Measurements from ENCODE around the gene CCDC182.

DNA sequence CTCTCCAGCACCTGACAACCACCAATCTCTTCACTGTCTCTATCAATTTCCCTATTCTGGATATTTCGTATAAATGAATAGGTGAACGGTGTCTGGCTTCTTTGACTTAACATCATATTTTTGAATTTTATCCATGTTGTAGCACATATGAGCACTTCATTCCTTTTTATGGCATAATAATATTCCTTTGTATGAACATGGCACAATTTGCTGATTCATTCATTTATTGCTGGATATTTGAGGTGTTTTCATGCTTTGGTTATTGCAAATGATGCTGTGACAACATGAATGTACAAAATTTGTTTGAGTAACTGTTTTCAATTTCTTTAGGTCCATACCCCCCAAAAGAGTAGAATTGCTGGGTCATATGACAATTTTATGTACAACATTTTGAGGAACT is 12.0 kb downstream of the CCDC182 start:
- TF ChIP-seq GATA2 (IDR thresholded peaks at IDR 0.05; ENCODE audit: low read depth, low read length) (no peak), GATA3 (IDR thresholded peaks at IDR 0.05; ENCODE audit: low read depth, low read length) (no peak)

Data from SH-SY5Y (cell line).